Upper lobe of right lung (tissue), 1 donor: Measurements from ENCODE around the gene CADPS2. TPM values are rescaled to one million over a fixed set of nuclear protein-coding genes. Genes with fewer than 3 reads are reported as not detected.

Experiments used
- ATAC-seq: fragments of 200-7000 bp; cut with Tn5 transposase; one replicate; pipeline ENCODE4 v1.9.1; 2020; ENCODE audit warnings: mild to moderate bottlenecking, moderate library complexity
- DNase-seq: peaks from one replicate; pipeline ENCODE4 v3.0.0-alpha.2; 2020
- H3K27ac ChIP-seq: fragments of 200-600 bp; one replicate; pipeline ENCODE4 v1.8.0; 2022
- H3K27me3 ChIP-seq: fragments of 200-600 bp; one replicate; pipeline ENCODE4 v1.8.0; 2022; ENCODE audit warnings: mild to moderate bottlenecking
- H3K36me3 ChIP-seq: fragments of 200-600 bp; one replicate; pipeline ENCODE4 v1.8.0; 2022
- H3K4me1 ChIP-seq: fragments of 200-600 bp; one replicate; pipeline ENCODE4 v1.8.0; 2022
- H3K4me3 ChIP-seq: fragments of 200-600 bp; one replicate; pipeline ENCODE4 v1.8.0; 2022; ENCODE audit warnings: mild to moderate bottlenecking
- H3K9me3 ChIP-seq: fragments of 200-600 bp; one replicate; pipeline ENCODE4 v1.8.0; 2022
- intact Hi-C: fragments of 100-400 bp; cut with DNase I; formaldehyde crosslinking; loops from one replicate; pipeline ENCODE4 v1.11.0; 2022
- total RNA-seq: library from RNA; stranded (reverse); fragmentation: NEBNext Ultra II Directional; extraction: Animal tissue kit (Norgen Biotek cat#: 25700); gene quantifications from one replicate; pipeline ENCODE4 v1.2.1, GENCODE V29; 2021
- TF ChIP-seq, protein P1 (sequence below): fragments of 200-600 bp; IDR thresholded peaks from one replicate; pipeline ENCODE4 v1.8.0; 2022; ENCODE audit warnings: antibody characterized with exemption
- donor health status: DM: no; HTN: yes; CAD: no; lungs with severe emphysema.

CADPS2 gene
- total RNA-seq, 1 donor from 2014 or later = 46.1 TPM

DNA sequence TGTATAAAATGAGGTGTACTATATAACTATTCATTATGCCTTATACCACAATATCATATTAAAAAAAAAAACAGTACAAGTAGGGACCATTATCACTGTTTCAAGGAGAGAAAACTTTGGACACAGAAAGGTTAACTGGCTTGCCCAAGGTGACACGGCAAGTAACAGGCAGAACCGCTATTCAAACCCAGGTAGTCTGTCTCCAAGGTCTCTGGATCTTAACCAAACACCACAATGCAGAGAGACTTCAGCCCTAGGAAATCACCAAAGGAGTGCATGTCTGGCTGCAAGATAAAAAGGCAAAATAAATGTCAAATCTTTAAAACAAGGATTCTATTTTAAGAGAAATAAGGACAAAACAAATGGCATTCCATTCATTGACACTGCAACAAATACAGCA lies 56.3 kb downstream of the CADPS2 start:
- Histone ChIP-seq H3K4me1 (no peaks in the 10 kb centered on the region), H3K36me3 (no peaks in the 10 kb centered on the region), H3K4me3 (no peak overlapping the region), H3K27ac (no peak overlapping the region), H3K9me3 (no peaks in the 10 kb centered on the region), H3K27me3 (no peaks in the 10 kb centered on the region)
- TF ChIP-seq, protein P1, sequence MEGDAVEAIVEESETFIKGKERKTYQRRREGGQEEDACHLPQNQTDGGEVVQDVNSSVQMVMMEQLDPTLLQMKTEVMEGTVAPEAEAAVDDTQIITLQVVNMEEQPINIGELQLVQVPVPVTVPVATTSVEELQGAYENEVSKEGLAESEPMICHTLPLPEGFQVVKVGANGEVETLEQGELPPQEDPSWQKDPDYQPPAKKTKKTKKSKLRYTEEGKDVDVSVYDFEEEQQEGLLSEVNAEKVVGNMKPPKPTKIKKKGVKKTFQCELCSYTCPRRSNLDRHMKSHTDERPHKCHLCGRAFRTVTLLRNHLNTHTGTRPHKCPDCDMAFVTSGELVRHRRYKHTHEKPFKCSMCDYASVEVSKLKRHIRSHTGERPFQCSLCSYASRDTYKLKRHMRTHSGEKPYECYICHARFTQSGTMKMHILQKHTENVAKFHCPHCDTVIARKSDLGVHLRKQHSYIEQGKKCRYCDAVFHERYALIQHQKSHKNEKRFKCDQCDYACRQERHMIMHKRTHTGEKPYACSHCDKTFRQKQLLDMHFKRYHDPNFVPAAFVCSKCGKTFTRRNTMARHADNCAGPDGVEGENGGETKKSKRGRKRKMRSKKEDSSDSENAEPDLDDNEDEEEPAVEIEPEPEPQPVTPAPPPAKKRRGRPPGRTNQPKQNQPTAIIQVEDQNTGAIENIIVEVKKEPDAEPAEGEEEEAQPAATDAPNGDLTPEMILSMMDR = no peak
- DNase-seq (no peak), ATAC-seq (no peak)
- intact Hi-C loops = no loop called here

DNA sequence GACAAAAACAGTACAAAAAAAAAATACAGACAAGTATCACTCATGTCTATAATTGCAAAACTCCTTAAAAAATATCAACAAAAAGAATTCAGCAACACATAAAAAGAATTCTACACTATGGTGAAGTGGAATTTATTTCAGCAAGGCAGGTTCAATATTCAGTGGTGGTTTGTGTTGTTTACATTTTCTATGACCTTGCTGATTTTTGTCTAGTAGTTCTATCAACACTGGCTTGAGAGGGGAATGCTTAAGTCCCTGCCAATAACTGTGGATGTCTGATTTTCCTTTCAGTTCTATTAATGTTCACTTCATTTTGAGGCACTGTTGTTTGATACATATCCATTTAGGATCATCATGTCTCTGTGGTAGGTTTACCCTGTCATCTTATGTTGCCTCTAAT lies 58.5 kb downstream of the CADPS2 start:
- ATAC-seq = no peak
- TF ChIP-seq, protein P1 = no peak

DNA sequence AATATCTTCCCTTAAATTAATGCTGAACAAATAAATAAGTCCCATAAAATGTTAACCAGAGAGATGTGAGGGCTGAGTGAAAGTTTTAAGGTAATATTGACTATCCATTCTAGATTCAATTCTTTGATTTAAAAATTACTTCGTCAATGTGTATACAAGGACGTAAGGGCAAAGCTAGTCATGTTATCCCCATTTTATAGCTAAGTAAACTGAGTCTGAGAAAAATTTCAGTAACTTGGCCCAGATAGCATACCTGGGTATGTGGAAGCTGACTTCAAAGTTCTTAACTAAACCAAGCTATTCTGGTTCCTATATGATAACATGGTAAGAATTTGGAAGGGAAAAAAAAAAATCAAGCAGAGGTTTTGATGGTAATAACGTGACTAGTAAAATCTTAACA lies 72.4 kb downstream of the CADPS2 start:
- Histone ChIP-seq H3K36me3 (no peaks in the 10 kb centered on the region), H3K4me1 (no peaks in the 10 kb centered on the region), H3K27ac (no peak overlapping the region), H3K9me3 (no peaks in the 10 kb centered on the region), H3K27me3 (no peaks in the 10 kb centered on the region), H3K4me3 (no peak overlapping the region)
- intact Hi-C loops = no loop called here
- TF ChIP-seq, protein P1 = no peak
- DNase-seq = no peak
- ATAC-seq = no peak

More for the DNA sequence above, 58.5 kb downstream of the CADPS2 start:
- no peaks in the 10 kb centered on the region for H3K27me3 ChIP-seq
- no peaks in the 10 kb centered on the region for H3K4me1 ChIP-seq
- no peak for DNase-seq
- intact Hi-C loops = no loop called here
- H3K36me3 ChIP-seq = no peaks in the 10 kb centered on the region
- H3K27ac ChIP-seq = no peak overlapping the region
- no peaks in the 10 kb centered on the region for H3K9me3 ChIP-seq
- H3K4me3 ChIP-seq = no peak overlapping the region

- TF ChIP-seq, protein P1 = no peak
- Histone ChIP-seq H3K9me3 (no peaks in the 10 kb centered on the region), H3K4me3 (no peak overlapping the region), H3K4me1 (peaks cover 9% of the 10 kb centered on the region), H3K36me3 (no peaks in the 10 kb centered on the region), H3K27ac (no peak overlapping the region), H3K27me3 (no peaks in the 10 kb centered on the region)
- no peak for DNase-seq
- ATAC-seq = no peak
- intact Hi-C loops = no loop called here
Observed at GRCh38 chr7:122803851-122804250, 82.4 kb downstream of the CADPS2 start.

GRCh38 chr7:122803323-122803722 lies 82.9 kb downstream of the CADPS2 start:
- no peaks in the 10 kb centered on the region for H3K9me3 ChIP-seq
- H3K36me3 ChIP-seq = no peaks in the 10 kb centered on the region
- intact Hi-C loops = no loop called here
- peak; percentile 46 for ATAC-seq
- H3K4me3 ChIP-seq = no peak overlapping the region
- TF ChIP-seq, protein P1 = peak; percentile 42
- H3K27me3 ChIP-seq = no peaks in the 10 kb centered on the region
- DNase-seq = no peak
- H3K27ac ChIP-seq = peak overlapping the region; percentile 61
- peaks cover 9% of the 10 kb centered on the region for H3K4me1 ChIP-seq

DNA sequence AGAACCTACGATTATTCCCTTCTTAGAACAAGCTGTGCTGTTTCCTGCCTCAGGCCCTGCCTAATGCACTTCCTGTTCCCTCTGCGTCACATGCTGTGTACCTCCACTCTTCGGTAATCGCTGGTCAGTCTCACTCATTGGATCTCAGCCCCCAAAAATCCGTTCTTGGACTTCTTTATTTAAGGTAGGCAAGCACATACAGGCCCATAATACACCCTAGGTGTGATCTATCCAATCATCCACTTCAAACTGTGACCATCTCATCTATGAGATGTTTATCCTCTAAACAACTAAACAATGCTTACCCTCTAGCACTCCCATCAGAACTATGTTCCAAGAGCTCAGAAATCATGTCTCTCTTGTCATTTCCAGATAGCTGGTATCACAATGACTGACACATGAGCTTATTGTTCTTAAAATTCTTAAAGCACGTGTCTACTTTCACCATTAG lies 83.9 kb downstream of the CADPS2 start:
- DNase-seq = no peak
- H3K4me3 ChIP-seq = no peak overlapping the region
- ATAC-seq = peak; percentile 68
- no peaks in the 10 kb centered on the region for H3K27me3 ChIP-seq
- peak overlapping the region; percentile 61 for H3K27ac ChIP-seq
- H3K9me3 ChIP-seq = no peaks in the 10 kb centered on the region
- H3K4me1 ChIP-seq = peaks cover 9% of the 10 kb centered on the region
- TF ChIP-seq, protein P1 = no peak
- intact Hi-C loops = no loop called here
- H3K36me3 ChIP-seq = no peaks in the 10 kb centered on the region
